Activated T-cell treated with anti-CD3 and anti-CD28 coated beads for 48 hours (primary cell): Measurements from ENCODE around the gene DCAF10.
"Not testable (repeated sequence)": the region's sequence is repeated elsewhere in the genome, so short reads cannot be mapped to it uniquely, and the experiment has no call there.

Source experiments
- DNase-seq: peaks from one replicate; pipeline ENCODE4 v3.0.0-alpha.2; 2020; ENCODE audit warnings: low read depth

The DCAF10 gene

GRCh38 chr9:37870081-37870798 is 69.6 kb downstream of the DCAF10 start:
- DNase-seq, result no peak

- no peak for DNase-seq
Observed at GRCh38 chr9:37870799-37871176, 70.2 kb downstream of the DCAF10 start.

DNA sequence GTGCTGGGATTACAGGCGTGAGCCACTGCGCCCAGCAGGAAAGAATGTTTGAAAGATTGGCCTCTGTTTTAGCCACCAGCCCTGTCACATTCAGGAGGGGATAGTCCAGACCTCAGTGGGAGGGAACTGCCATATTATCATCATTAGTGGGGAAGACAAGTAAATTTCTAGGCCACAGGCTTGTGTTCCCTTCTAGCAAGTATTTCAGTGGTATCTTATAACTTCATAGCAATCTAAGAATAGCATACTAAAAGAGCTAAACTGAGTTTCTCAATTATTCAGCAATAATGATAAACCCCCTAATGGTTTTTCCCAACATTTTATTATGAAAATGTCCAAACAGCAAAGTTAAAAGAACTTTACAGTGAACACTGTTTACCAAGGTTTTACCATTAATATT is 73.4 kb downstream of the DCAF10 start:
- DNase-seq, result no peak

- DNase-seq, result no peak
Observed at GRCh38 chr9:37876376-37876775, 75.8 kb downstream of the DCAF10 start.

GRCh38 chr9:37880916-37881479 is 80.4 kb downstream of the DCAF10 start:
- DNase-seq, result no peak

DNA sequence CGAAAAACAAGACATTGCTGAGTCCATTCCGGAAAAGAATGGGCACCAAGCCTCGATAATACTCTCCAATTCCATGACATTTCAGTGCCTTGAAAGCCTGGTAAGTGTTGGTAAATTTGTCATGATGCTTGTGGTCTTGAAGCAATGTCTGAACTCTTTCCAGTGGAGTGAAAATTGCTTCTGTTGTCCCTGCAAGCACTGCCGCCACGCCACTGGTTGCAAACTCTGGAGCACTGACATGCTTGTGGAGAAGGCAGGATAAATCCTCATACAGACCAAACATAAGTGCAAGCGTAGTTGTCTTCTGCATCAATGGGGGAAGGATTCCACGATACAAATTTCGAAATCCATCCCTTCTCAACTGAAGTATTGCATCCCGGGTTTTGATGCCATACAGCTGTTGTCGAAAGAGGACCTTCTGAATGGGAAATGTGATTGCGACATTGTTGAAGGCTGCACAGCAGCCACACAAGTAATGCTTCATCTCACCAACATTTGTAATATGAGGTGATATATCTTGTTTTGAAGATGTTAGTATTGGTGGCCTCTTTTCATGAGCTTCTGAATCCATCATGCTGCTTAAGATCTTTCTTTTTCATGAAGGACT is 87.5 kb downstream of the DCAF10 start:
- DNase-seq, result not testable (repeated sequence)

GRCh38 chr9:37889536-37889935 is 88.9 kb downstream of the DCAF10 start:
- DNase-seq, result no peak

DNA sequence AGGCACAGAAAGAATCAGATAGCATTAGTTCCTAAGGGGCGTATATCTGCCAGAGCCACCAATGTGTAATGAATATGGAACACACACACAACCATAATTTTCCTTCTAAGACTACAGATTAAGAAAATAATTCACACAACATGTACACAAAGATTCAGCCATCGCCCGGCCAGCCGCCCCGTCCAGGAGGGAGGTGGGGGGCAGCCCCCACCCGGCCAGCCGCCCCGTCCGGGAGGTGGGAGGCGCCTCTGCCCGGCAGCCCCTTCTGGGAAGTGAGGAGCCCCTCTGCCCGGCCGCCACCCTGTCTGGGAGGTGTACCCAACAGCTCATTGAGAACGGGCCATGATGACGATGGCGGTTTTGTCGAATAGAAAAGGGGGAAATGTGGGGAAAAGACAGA is 90.4 kb downstream of the DCAF10 start:
- DNase-seq, result not testable (repeated sequence)

GRCh38 chr9:37892063-37892462 is 91.5 kb downstream of the DCAF10 start:
- no peak for DNase-seq

DNA sequence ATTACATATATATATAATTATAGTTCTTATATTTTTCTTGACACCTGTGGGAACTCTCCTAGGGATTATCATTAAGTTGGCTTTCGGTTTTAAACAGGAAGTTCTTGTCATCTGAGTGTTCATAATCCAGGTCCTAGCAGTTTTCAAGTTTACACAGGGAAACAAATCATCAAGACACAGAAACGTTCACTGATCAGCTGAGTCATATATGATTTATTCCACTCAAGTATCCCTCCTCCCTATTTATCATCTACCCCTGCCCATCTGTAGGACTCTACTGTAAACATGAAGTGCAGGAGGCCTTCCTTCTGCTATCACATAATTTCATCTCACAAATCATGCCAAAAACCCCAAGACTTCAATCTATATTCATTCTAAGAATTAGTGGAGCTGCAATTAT is 97.1 kb downstream of the DCAF10 start:
- DNase-seq, result no peak

GRCh38 chr9:37899041-37899440 is 98.4 kb downstream of the DCAF10 start:
- DNase-seq, result no peak

DNA sequence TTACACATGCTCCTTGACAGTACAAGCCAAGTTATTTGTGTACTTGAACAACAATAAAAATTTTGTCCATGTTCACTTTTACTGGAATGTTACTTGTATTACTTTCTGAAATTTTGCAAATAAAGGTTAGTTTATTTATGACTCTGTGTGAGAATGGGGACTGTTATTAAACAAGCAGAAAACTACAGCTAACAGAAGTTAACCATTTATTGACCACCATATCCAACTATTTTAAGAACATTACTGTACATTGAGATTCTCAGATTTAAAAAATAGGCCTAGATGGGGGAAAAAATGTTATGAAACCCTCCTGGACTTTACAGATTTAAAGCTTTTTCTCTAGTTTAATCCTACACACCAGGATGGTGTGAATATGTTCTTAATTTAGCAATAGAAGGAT is 101.5 kb downstream of the DCAF10 start:
- no peak for DNase-seq

- no peak for DNase-seq
Observed at GRCh38 chr9:37902796-37903646, 102.4 kb downstream of the DCAF10 start.

GRCh38 chr9:37903647-37904444 is 103.2 kb downstream of the DCAF10 start, which contains the start of gene SLC25A51:
TSS of gene SLC25A51 (minus strand) at chr9:37904127. CDS start at chr9:37888550, 15,577 bp downstream.
- DNase-seq, result peak; percentile 92

DNA sequence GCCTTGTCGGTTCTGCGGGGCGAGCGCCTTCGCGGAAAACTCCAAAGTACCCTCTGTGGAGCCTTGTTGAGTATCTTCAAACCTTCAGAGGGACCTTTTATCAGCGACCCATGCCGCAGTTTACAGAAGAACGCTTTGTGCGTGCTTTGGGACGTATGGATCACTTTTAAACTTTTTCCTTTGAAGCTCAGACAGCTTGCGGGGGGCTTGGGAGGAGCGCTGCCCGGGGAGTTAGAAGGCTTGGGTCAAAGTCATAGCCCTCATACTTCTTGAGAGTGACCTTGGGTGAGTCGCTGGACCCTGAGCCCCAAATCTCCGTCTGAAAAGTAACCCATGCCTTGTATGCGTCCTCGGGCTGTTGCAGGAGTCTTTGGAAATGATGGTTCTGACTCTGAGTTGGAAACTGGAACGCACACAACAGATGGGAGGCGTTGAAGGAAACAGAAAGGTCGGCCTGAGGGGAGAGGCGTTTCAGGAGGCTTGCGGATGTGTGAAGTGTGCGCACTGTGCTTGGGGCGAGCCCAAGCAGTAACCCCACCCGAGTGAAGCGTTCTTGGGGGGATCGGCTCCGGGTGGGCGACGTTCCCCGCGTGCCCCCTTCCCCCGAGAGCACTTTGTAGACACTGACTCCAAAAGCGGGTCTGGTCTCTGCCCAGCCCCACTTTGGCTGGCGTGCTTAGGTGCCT is 104.0 kb downstream of the DCAF10 start:
- DNase-seq, result no peak

DNA sequence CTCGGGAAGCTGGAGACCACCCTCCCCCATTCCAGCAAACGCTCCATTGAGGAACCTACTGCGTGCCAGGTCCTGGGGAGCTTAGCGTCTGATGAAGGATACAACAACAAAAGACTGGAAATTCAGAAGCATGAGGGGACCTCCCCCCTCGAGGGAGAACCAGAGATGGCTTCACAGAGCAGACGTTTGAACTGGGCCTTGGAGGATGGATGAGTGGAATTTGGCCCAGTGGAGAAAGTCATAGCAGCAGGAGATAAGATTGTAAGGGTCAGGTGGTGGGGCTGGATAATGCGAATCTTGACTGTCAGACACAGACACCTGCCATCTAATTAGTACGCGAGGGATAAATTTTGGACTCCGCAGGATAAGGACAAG is 104.5 kb downstream of the DCAF10 start:
- DNase-seq, result no peak

- DNase-seq, result no peak
Observed at GRCh38 chr9:37905776-37906175, 105.2 kb downstream of the DCAF10 start.

DNA sequence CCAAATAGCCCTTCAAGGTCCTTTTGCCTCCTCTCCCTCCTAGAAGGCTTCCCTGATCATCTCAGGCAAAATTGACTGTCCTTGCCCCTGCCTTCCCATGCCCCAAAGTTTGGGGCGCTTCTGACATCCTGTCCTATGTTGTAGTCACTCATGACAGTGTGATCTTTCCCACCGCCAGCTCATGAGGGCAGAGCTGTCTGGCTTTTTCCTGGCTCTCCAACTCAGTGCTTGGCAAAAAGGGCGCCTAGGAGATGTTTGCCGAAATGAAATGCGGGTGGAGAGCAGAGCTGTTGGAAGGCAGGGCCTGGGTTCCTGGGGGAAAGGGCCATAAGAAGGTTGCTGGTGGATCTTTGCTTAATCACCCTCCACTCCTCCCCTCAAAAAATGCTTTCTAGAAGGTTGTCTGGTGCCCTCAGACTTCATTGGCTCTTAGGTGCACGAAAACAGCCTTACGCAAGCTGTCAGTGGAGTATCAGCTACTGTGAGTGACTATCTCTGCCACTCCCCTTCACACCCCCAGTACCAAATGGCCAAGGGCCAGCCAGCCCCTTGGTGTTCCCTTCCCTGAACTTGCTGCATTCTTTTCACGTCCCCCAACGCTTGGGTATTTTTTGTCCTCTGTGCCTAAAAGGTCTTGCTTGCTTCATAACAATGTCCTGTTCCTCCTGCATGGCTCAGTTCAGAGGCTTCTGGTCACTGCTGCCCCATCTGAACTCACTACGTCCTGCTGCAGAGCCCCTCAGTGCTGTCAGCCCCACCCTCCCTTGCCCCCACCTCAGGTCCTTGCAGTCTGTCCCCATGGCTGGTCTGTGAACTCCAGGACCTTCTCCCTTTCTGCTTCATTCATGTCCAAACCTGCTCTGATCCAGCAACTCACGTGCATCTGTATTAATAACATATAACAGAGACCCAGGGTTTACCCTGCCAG is 106.0 kb downstream of the DCAF10 start:
- no peak for DNase-seq

GRCh38 chr9:37908283-37908682 is 107.7 kb downstream of the DCAF10 start:
- no peak for DNase-seq

DNA sequence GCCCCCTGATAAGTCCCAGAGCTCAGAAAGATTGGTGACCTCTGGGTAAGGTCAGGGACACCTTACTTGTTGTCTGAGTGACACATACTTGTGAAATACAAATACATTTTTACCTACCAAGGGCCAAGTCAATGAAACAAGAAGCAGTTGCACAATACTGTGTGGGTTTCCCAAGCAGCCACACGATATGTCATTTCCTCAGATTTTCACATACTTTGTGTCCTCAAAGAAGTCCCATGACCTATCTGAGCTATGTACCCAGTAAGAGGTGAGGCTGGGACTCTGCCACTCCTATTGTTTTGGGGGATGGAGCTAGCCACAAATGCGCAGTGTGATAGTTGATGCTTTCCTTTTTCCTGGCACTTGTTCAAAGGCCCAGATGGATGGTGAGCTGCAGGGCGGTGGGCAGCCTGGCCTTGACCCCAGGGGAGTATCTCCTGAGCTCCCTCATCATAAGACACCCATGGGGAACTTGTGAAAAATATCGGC is 108.1 kb downstream of the DCAF10 start:
- DNase-seq, result no peak
